Posterior vena cava (tissue), 2 donors: ENCODE measurements around the gene CPPED1. TPM values are rescaled to one million over a fixed set of nuclear protein-coding genes. Genes with fewer than 3 reads are reported as not detected.
"Not testable (repeated sequence)": the region's sequence is repeated elsewhere in the genome, so short reads cannot be mapped to it uniquely, and the experiment has no call there.

Experiments used
- DNase-seq: peaks from one replicate; pipeline ENCODE4 v3.0.0-alpha.2; 2020; ENCODE audit warnings: low spot score
- intact Hi-C, 2 donors: fragments of 100-400 bp; cut with DNase I; formaldehyde crosslinking; loops; one replicate each; pipeline versions ENCODE4 v1.14.1 to v1.14.2; 2022 to 2023
- total RNA-seq, 2 donors: library from RNA; stranded (reverse); fragmentation: NEBNext Ultra II Directional; extraction: Animal tissue kit (Norgen Biotek cat#: 25700); gene quantifications; one replicate each; pipeline ENCODE4 v1.2.1, GENCODE V29; 2021
- donor health status: DM: yes; HTN: yes; CAD: no.
- donor health status: DM: yes; HTN: yes; CAD: no.

Gene CPPED1
- total RNA-seq, 2 donors from 2014 or later, result 14.9 to 25.6 TPM

- DNase-seq, result no peak
- intact Hi-C loops, result loop anchor here in 1 of 2 donors (10.0 kb wide), 1 partner anchor 717 kb away; no protein-coding TSS in a partner anchor
These were observed 8.0 kb upstream of the CPPED1 start for GRCh38 chr16:12811441-12812383.

- intact Hi-C loops, result no loop called here
- DNase-seq, result no peak
These were observed 1.4 kb upstream of the CPPED1 start for GRCh38 chr16:12805066-12805465.

GRCh38 chr16:12804395-12804794, 708 bp upstream of the CPPED1 start:
- intact Hi-C loops, result no loop called here
- DNase-seq, result no peak

GRCh38 chr16:12802661-12803060, 1.0 kb downstream of the CPPED1 start:
- intact Hi-C loops, result no loop called here
- no peak for DNase-seq

- intact Hi-C loops, result no loop called here
- DNase-seq, result no peak
These were observed 1.6 kb downstream of the CPPED1 start for GRCh38 chr16:12802048-12802447.

- intact Hi-C loops, result no loop called here
- no peak for DNase-seq
These were observed 2.1 kb downstream of the CPPED1 start for GRCh38 chr16:12801511-12802042.

- intact Hi-C loops, result no loop called here
- DNase-seq, result no peak
These were observed 2.9 kb downstream of the CPPED1 start for GRCh38 chr16:12800817-12801216.

GRCh38 chr16:12799996-12800395, 3.7 kb downstream of the CPPED1 start:
- intact Hi-C loops, DNase-seq: not testable (repeated sequence)

- intact Hi-C loops, result no loop called here
- DNase-seq, result no peak
These were observed 4.8 kb downstream of the CPPED1 start for GRCh38 chr16:12798846-12799245.

- DNase-seq, result no peak
- intact Hi-C loops, result no loop called here
These were observed 5.5 kb downstream of the CPPED1 start for GRCh38 chr16:12798171-12798570.

GRCh38 chr16:12796498-12796897, 7.2 kb downstream of the CPPED1 start:
- no peak for DNase-seq
- intact Hi-C loops, result no loop called here

- peak; percentile 87 for DNase-seq
- intact Hi-C loops, result no loop called here
These were observed 8.9 kb downstream of the CPPED1 start for GRCh38 chr16:12794486-12795387.

GRCh38 chr16:12793865-12794240, 9.8 kb downstream of the CPPED1 start:
- no peak for DNase-seq
- intact Hi-C loops, result no loop called here

- intact Hi-C loops, result no loop called here
- DNase-seq, result no peak
These were observed 10.4 kb downstream of the CPPED1 start for GRCh38 chr16:12793120-12793864.

GRCh38 chr16:12792528-12792927, 11.2 kb downstream of the CPPED1 start:
- intact Hi-C loops, DNase-seq: not testable (repeated sequence)

GRCh38 chr16:12791340-12791739, 12.3 kb downstream of the CPPED1 start:
- DNase-seq, result no peak
- intact Hi-C loops, result no loop called here

- intact Hi-C loops, result no loop called here
- no peak for DNase-seq
These were observed 14.9 kb downstream of the CPPED1 start for GRCh38 chr16:12788758-12789157.

- intact Hi-C loops, result no loop called here
- DNase-seq, result no peak
These were observed 17.6 kb downstream of the CPPED1 start for GRCh38 chr16:12786081-12786480.

GRCh38 chr16:12784076-12784475, 19.6 kb downstream of the CPPED1 start:
- DNase-seq, result no peak
- intact Hi-C loops, result no loop called here
